ENCODE measurements around the gene CRTAC1.

The CRTAC1 gene, protein sequence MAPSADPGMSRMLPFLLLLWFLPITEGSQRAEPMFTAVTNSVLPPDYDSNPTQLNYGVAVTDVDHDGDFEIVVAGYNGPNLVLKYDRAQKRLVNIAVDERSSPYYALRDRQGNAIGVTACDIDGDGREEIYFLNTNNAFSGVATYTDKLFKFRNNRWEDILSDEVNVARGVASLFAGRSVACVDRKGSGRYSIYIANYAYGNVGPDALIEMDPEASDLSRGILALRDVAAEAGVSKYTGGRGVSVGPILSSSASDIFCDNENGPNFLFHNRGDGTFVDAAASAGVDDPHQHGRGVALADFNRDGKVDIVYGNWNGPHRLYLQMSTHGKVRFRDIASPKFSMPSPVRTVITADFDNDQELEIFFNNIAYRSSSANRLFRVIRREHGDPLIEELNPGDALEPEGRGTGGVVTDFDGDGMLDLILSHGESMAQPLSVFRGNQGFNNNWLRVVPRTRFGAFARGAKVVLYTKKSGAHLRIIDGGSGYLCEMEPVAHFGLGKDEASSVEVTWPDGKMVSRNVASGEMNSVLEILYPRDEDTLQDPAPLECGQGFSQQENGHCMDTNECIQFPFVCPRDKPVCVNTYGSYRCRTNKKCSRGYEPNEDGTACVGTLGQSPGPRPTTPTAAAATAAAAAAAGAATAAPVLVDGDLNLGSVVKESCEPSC

DNA sequence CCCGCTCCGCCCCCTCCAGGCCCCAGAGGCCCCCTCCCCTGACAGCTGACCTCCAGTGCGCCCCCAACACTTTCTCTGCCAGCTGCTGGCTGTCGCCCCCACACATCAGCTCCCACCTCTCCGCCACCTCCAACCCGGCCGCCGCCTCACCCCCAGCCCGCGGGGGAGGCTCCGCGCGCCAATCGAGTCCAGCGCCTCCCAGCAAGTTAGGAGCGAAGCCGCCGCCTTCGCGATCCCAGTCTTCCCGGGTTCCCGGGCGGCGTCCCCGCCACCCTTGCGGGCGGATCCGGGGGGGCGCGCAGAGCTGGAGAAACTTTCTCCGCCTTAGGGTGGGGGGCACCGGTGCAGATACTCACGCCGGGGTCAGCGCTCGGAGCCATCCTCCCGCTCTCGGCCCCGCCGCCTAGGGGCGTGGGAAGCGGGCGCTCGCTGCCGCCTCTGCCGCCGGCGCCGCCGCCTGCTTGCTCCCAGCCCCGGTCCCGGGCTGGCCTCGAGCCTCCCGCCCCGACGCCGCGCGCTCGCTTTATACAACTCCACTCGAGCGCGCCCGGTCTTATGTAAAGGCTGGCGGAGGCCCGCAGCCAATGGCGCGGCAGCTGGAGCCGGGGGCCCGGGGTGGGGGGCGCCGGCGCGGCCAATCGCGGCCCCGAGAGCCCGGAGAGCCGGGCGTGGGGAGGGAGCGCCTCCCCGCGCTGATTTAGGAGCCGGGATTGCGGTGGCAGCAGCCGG is at the start of gene CRTAC1:
TSS of gene CRTAC1 (minus strand) at position 529 of the 729 bp plus-strand sequence. CDS start at position 380, 149 bp downstream.
- peak; percentile 82 for DNase-seq (ENCODE audit: low spot score)

DNA sequence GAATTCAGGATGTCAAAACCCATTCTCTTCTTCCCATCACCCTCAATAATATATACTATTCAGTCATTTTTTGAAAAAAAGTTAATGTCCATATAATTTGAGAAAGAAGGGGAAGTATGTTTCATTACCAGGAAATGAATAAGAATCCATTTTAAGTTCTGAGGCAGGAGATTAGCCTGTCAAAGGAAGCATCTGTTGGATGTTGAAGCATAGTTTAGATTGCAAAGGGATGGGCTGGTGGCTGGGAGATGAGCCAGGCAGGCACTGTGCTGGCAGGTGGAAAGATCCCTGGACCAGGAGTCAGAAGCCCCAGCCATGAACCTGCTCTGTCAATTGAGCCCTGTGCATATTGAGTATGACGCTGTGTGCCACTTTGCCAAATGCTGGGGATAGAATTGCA is 48.4 kb upstream of the CRTAC1 start:
- no peak for DNase-seq (ENCODE audit: low spot score)

DNA sequence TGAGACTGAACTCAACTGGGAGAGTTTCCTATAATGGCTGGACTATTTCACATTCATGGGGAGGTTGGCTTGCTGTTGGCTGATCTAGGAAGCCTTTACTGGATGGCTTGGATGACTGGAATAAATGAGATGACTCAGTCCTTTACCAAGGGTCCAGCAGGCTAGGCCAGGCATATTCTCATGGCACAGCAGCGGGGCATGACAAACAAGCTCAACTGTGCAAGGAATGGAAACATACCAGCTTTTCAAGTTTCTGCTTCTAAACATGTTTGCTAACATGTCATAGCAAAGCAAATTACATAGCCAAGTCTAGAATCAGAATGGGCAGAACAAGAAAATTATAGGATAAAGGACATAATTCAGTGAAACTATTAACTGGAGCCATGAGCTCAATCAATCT is 46.8 kb upstream of the CRTAC1 start:
- no peak for DNase-seq (ENCODE audit: low spot score)

DNA sequence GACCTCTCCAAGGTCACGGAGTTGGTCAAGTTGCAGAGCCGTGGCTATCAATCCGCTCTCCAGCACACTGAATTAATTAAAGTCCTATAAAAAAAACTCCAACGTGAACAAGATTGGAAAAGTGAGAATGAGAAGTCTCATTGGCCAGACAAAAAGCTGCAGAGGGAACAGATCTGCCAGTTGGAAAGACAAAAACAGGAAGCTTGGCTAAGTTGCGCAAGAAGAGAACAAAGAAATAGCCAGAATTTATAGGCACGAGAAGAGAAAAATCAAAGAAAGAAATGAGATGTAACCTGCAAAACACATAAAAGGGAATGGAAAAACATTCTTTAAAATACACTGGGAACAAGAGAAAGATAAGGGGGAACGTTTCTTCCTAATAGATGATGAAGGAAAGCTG is 45.7 kb upstream of the CRTAC1 start:
- no peak for DNase-seq (ENCODE audit: low spot score)

DNA sequence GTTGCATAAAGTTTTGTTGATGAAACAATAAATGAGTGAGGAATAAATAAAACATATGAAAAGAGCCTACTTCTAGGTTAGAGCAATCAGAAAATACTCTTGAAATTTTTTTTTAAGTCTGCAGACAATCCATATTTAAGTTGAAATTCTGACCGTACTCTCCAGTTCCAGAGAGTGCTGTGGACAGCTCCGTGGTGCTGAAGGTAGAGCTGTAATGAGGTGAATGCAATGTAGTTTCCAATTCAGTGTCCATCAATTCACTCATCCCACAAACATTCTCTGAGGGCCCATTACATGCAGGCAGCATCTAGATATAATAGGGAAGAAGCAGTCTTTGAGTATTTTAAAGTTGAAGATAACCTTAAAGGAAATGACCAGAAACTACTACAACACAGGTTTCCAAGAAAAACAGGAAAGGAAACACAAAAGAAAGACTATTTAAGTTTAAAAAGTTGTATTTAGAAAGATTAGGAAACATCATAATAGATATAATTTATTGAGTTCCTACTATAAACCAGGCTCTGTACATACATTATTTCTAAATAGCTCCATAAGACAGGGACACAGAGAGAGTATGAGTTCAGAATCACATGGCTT is 44.0 kb upstream of the CRTAC1 start:
- DNase-seq (ENCODE audit: low spot score): no peak

DNA sequence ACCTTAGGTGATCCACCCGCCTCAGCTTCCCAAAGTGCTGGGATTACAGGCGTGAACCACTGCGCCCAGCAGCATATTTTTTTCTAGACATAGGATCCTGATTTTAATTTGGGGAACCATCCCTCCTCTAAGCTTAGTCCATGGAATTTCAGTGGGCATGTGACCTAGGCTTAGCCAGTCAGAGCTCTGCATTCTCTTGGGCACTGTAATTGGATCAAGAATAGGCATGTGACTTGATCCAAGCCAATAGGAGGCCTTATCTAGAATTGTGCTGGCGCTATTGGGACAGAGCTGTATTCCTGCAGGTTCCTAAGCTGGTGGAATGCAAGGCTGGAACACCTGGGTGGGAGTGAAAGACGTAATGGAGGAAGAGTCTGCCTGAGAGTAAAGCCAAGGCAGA is 36.7 kb upstream of the CRTAC1 start:
- no peak for DNase-seq (ENCODE audit: low spot score)

DNA sequence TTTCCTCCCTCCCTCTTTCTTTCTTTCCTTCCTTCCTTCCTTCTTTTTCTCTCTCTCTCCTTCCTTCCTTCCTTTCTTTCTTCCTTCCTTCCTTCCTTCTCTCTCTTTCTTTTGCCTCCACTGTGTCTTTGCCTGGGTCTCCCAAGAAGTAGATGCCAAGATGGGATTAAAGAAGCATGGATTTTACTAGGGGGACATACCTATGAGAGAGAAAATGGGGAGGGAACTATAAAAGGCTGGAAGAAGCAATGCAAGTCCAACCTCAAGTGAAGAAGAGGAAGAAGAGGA is 33.3 kb upstream of the CRTAC1 start:
- no peak for DNase-seq (ENCODE audit: low spot score)

DNA sequence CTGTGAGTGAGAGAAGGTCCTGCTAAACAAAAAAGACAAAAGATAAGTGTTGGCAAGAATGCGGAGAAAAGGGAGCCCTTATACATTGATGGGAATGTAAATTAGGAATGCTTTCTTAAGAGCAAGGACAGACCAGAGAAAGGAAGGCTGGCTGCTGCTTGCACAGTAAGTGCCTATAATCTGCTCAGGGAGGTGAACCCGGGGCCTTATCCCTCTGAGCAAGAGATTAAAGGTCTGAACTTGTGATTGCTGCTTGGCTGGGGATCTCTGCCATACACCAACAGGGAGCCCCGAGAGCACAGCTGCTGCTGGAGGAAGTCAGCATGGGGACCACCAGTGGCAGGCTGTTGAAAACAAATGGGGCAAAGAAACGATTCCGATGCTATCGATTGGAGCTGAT is 32.0 kb upstream of the CRTAC1 start:
- DNase-seq (ENCODE audit: low spot score): no peak

DNA sequence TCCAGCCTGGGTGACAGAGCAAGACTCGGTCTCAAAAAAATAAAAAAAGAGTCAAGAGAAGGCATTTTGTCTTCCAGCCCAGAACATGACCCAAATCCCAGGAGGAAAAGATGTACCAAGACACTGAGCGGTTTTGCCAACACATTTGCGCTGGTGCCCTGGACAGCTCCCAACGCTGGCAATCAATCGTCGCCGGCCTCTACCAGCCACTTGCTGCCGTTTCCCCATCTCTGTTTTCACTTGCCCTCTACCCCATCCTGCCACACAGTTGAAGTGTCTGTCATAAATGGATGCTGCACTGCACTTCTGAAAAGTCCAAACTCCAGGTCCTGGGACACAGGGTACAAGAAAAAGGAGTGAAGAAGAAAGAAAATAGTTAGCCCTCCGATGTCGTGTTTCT is 29.7 kb upstream of the CRTAC1 start:
- DNase-seq (ENCODE audit: low spot score): no peak

DNA sequence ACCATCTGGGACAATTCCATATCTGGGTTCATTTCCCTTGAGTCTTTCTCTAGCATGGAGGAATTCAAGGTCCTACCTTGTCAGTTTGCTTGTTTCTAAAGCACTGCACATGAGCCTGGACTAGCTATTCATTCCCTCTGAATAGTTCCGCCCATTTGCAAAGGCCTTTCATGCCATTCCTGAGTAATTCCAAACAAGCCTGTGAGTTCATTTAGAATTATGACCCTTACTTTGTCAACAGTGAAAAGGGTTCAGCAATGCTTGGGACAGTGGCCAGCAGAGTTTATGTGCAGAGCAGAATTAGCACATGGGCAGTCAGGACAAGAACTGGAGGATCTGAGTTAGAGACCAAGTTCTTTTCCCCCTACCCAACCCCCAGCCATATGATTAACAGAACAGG is 27.9 kb upstream of the CRTAC1 start:
- no peak for DNase-seq (ENCODE audit: low spot score)

DNA sequence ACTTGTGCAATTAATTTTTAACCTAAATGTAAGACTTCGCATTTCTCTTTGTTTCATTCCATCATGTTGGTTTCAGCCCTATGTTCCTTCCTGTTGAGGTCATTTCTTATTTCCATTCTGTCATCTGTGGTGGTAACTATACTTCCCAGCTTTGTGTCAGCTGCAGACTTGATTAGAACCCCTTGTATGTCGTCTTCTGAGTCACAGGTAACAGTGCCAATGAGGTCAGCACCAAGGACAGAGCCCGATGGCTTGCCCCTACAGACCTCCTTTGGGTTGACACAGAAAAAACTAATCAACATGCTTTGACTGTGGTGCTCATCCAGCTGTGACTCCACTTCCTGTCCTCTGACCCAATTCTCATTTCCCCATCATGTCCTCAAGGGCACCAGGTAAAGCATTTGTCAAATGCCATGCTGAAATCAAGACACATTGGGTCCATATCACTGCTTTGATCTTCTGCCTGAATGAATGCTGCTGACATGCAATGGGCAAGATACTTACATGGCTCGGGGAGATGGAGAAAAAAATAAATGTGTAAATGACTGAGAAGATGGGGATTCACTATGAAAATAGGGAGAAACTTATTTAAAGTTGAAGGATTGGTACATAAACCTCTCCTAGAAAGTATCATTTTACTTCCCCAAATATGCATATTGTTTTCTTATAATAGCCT is 25.6 kb upstream of the CRTAC1 start:
- no peak for DNase-seq (ENCODE audit: low spot score)

DNA sequence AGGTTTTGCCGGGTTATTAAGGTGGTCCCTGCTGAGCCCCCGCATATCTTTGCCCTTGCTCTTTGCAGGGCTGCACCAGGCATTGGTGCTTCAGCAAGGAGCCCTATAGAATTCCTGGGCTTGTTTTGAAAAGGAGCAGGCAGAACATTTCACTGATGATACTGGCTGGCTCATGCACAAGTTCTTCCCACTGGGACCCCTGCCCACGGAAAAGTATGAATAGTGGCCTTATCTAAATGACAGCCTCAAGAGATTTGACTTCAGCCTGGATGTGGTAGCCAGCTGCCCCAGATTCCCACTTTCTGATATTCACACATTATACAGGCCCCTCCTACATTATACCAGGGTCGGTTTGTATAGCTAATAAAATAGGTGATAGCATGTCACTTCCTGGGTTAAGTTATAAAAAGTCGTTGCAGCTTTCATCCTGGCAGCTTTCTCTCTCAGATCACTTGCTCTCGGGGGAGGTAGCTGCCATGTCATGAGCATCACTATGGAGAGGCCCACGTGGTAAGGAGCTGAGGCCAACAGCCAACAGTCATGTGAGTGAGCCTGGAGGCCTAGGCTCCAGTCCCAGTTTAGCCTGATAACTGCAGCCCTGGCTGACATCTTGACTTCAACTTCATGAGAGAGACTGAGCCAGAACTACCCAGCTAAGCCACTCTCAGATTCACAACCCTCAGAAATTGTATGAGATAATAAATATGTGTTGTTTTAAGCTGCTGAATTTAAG is 16.8 kb upstream of the CRTAC1 start:
- peak; percentile 87 for DNase-seq (ENCODE audit: low spot score)

DNA sequence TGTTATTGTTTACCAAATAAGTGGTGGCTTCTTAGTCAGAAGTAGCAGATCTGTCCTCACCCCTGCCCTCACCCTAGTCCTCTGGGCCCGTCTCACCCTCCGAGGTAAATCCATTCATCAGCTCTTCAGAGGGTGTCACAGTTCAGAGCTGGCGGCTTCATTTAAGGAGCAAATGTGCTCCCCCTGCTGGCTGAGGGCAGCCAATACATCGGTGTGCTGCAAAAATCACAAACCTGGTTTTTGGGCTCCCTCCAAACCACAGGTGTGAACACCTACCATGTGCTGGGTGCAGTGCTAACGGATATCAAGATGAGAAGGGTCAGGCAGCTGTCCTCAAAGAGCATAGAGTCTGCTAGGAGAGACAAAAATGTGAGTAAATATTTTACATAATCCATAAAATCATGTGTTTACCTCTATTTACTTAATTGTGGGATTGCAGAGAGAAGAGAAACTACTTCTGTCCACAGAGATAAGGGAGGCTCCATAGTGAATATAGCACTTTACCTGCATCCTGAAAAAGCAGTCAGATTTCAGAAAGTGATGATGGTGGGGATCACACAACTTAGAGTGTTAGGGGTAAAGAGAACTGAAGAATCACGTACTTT is 15.5 kb upstream of the CRTAC1 start:
- DNase-seq (ENCODE audit: low spot score): peak; percentile 65

DNA sequence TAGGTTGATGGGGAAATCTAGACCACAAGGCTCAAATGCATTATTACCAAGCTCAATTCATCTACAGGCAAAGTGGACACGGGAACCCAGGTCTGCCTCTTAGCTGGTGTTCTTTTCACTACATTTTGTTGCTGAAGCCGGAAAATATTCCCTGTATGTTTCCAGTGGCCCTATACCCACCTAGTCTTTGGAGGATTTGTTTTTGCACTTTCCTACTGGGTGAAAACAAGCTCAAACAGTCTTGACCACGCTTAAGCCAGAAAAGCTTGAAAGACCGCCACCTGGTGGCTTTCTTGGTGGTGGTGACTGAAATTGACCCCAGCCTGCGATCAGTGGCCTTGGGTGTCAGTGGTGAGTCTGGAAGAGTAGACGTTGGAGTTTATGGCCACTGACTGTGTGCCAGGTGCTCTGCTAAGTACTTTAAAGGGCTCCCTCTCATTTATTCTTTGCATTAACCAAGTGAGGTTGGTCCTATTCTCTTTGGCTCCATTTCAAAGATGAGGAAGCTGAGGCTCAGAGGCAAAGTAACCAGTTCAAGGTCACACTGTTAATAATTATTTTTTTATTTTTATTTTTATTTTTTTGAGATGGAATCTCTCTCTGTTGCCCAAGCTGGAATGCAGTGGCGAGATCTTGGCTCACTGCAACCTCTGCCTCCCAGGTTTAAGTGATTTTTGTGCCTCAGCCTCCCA is 11.1 kb upstream of the CRTAC1 start:
- peak; percentile 78 for DNase-seq (ENCODE audit: low spot score)

DNA sequence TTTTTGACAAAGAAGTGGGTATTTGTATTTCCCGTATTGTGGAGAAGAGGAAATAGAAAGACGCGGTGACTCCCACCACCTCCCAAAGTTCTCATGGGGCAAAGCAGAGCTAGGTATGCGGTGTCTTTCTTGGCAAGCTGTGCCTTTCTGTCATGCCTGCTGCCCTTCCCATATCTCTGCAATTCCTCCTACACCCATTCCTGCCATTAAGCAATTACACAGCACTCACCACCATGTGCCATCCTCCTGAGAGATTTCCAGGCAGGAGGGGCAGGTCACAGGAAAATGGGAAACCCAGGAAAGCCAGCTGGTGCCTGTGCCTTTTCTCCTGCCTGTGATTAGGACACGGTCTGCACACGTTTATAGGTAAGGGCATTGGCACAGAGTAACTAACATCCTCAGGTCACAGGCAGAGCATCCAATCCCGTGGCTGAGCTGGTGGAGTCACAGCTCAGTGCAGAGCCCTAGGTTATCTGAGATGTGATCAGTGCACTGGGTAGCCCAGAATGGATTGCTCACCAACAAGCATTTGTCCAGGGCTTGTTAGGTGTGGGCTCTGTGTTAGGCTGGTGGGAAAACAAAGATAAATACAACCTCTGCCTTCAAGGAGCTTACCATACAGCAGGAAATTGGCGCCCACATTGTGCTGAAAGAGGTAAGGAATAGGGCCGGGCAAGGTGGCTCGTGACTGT is 9.4 kb upstream of the CRTAC1 start:
- DNase-seq (ENCODE audit: low spot score): no peak

DNA sequence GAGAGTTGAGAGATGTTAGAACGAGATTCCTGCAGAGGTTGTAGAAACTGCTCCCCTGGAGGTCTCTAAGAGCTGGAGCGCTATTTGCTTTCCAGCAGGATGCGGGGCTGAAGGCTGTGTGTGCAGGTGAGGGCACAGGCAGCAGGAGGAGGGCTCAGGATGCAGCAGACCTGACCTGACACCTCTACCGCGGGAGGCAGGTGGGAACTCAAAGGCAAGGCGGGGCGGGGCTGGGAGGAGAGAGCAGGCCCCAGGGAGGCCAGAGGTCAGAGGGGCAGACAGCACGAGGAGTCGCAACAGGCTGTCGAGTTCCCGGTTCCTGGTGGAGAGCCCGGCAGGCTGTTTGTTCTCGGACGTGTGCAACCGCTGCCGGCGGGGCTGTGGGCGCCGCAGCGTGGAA is 7.9 kb upstream of the CRTAC1 start:
- no peak for DNase-seq (ENCODE audit: low spot score)

DNA sequence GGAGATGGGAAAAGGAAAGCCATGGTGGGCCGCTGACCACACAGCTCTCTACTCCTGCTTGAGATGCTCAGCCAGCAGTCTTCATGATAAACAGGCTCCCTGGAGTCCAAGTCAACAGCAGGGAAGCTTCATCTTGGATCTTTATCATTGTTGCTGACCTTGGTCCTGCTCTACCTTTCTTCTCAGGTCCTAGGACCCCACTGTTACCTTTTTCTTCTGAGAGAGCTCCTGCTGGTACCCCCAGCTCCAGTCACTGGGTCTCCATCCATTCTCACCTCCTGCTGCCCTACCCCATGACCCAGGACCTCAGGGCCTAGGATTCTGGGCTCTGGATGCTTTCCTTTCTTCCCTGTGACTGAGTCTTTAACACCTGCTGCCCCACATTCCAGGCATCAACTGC is 5.2 kb upstream of the CRTAC1 start:
- DNase-seq (ENCODE audit: low spot score): no peak

DNA sequence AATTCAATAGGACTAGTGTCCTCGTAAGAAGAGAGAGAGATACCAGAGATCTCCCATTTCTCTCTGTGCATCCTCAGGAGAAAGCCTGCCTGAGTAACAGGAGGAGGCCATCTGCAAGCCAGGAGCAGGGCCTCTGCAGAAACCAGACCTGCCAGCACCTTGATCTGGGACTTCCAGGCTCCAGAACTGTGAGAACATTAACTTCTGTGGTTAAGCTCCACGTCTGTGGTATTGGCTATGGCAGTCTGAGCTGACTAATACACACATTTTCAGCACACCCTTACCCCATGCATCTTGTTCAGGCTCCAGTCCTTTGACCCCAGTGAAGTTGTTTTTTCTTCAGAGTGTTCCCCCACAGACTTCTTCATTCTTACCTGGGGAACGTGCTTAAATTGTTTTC is 3.1 kb upstream of the CRTAC1 start:
- no peak for DNase-seq (ENCODE audit: low spot score)

DNA sequence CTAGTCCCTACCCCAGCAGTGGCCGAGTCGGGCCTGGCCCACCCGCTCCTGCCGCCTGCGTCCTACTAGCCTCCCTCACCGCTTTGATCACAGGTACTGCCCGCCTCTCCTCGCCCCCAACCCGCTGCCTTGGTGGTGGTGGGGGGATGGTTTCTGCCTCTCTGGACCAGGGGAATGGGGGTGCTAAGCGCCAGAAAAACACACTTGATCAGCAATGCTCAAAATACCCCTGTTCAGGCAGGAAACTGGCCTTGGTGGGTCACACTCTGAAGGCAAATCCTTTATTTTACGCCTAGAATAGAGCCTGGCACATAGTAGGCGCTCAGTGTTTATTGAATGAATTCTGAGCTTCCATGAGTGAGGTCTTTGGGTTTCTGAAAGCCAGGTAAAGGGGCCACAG is 1.0 kb upstream of the CRTAC1 start:
- DNase-seq (ENCODE audit: low spot score): no peak

DNA sequence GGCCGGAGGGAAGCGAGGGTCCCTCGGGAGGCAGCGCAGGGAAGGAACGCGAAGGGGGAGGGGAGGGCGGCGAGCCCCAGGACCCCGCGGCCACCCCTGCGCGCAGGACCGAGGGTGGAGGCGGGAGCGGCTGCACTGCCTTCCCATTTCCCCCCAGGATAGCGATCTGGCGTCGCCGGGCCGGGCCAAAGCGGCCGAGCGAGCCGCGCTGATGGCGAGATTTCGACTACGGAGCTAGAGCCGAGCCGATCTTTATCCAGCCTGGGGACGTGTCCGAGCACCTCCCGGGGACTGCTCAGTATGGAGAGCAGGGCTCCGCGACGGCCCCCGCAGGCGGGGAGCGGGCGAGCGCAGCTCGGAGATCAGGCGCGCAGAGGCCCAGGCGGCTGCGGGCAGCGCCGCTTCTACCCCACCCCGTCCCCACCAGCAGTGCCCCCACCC is 590 bp upstream of the CRTAC1 start:
- DNase-seq (ENCODE audit: low spot score): peak; percentile 10

All from globus pallidus (tissue), 1 donor.